NCI-H187 treated with DMSO at 0.1 percent for 48 hours (cell line): ENCODE measurements around the gene GPR18.

Experiments
- DNase-seq: peaks from one replicate; lab custom pipeline; 2025; lab: John Stamatoyannopoulos, UW

The GPR18 gene

DNA sequence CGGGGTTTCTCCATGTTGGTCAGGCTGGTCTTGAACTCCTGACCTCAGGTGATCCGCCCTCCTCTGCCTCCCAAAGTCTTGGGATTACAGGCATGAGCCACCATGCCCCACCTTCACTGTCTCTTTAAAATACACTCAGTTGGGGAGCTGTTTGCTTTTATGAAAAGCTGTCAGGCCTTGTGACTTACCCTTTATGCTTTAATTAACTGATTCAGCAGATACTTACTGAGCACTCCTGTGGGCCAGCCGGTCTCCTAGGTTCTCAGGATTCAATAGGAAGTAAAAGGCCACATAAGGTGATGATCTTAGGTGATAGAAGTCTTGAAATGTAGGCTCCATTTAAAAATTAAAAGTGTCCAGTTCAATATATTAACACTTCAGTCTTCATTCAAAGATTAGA is 50.0 kb downstream of the GPR18 start:
- DNase-seq = no peak

DNA sequence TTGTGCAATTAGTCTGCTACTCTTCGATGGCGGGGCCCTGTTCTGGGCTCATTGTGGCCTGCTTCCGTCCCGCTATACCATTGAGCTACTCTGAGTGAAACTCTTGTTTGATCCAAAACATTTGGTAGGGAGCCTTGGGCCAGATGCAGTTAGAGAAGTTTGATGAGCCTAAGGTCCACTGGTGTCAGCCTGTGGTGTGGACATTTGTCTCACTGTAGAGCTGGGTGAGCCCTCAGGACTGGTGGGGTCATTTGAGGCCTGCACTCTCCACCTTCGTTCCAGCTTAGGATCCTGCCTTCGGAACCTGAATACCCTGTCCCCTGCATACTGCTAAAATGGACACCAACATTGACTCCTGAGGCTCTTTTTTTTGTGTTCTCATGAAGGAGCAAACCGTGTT is 50.7 kb downstream of the GPR18 start:
- no peak for DNase-seq

DNA sequence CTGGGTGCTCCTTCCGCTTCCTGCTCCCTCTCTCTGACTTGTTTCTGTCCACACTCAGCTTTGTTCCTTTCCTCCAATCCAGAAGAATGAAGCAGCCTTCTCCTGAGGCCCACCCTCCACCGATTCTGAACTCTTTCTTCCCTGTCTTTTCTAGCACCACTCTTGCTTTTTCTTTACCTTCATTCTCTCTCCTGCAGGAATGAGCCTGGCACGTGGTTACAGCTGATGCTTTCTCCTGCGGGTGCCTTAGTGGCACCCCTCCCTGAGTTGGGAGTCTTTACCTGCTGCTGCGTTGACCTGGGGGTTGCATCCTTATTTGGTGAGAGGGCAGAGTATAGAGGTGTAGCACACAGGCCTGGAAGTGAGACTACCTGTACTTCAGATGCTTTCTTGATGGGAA is 51.3 kb downstream of the GPR18 start:
- DNase-seq = no peak

DNA sequence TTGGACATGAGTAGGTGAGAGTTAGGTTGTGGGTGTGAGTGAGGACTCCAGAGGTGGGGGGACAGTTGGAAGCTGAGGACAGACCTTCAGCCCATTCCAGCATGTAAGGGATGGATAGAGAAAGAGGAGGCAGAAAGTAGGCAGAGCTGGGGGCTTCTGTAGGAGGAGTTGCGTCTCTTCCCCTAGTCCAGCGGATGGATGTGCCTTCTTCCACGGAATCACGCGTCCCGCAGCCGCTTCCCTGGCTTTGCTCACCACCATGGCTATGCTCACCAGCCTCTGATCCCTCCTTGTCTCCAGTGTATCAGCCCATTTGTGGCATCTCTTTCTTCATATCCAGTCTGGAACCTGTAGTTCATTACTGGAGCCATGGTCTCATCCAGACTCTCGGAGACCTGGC is 52.0 kb downstream of the GPR18 start:
- DNase-seq = no peak

DNA sequence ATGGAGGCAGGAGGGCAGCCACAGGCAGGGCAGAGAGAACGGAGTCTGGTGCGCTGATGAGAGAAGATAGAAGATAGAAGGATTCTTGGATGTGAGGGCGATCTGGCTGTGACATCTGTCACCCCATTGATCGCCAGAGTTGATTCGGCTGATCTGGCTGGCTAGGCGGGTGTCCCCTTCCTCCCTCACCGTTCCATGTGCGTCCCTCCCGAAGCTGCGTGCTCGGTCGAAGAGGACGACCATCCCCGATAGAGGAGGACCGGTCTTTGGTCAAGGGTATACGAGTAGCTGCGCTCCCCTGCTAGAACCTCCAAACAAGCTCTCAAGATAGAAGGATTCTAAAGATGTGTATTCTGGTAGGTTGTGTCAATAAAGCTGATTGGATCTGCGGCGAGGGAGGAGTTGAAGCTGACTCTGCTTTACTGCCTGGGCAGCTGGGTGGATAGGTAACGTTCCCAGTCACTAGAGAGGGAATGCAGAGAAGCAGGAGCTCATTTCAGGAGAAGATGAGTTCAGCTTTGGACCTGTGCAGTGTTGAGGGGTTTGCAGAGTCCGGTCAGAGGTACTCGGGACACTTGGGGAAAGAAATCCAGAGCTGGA is 52.5 kb downstream of the GPR18 start:
- DNase-seq = no peak
